Hepatic stellate cell (primary cell): ENCODE data around the gene CCDC167.
"Not testable (repeated sequence)": the region's sequence is repeated elsewhere in the genome, so short reads cannot be mapped to it uniquely, and the experiment has no call there.

Experiments
- DNase-seq: peaks from one replicate; pipeline ENCODE4 v3.0.0; 2011; ENCODE audit warnings: low spot score

The CCDC167 gene

DNA sequence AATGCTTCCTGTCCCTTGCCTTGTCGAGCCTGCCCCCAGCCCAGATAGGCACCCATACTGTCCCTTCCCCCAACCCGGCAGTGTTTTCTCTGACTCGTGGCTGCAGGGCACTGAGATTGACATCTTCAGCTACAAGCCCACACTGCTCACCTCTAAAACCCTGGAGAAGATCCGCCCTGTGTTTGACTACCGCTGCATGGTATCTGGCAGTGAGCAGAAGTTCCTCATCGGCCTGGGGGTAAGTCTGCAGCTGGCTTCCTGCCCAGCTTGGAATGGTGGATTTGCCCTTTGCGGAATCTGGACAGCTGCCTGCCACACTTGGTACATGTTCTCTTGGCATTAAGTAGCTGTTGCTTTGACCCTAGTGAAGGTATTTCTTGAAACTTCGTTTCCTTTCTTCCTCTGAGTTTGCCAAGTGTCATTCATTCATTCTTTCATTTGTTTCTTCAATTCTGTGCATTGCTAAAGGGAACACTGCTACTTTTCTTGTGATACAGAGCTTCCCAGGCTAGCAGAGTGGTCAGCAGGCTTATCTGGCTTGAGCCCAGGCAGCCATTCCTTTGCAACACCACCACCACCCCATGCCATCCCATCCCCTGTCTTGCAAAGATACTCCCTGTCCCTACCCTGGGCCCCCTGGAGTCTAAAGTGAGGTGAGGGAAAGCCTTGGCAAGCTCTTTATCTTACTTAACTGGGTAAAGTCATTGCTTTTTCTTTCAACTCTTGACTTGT lies 26.2 kb downstream of the CCDC167 start:
- DNase-seq: no peak

DNA sequence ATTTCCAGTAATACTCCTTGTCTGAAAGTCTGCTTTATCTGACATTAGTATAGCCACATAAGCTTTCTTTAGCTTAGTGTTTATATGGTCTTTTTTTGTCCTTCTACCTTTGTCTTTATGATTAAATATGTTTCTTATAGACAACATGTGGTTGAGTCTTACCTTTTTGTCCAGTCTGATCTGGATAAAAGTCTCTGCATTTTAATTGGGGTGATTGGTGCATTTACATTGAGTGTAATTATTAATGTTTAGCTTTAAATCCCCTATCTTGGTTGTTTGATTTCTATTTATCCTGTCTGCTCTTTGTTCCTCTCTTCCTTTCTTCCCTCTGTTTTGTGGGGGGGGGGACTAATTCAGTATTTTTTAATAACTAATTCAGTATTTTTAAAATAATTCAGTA lies 32.0 kb downstream of the CCDC167 start:
- no peak for DNase-seq

DNA sequence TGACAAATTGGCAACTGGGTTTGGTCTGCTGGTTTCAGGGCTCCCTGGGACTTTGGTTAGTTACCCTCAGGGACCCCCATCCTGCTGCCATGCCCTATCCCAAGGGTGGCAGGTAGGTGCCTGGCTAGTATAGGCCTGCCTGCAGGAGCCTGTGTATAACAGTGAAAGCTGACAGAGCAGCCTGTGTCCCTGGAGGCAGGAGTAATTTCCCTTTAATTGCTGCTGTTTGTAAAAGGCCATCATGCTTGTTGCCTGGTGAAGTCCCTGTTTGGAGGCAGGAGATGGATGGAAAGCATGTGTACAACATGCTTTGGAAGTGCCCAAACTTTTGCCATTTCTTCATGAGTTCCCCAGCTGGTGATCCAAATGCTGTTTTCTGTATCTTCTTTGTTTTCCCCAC lies 36.6 kb downstream of the CCDC167 start:
- no peak for DNase-seq

DNA sequence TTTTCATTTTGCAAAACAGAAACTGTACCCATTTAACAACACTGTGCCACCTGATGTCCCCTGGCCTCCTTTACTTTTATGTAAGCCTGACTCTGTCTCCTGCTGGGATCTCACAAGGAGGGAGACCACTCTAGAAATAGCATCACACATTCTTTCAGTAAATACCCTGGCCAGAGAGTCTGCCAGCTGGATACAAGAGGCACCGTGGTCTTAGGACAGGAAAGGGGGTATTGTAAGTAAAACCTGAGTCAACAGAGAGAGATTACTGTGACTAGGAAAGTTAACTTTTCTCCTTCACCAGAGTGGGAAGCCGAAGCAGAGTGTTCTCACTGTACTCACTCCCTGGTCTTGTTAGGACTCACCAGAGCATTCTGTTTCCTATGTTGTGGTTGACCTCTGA lies 38.9 kb downstream of the CCDC167 start:
- DNase-seq: no peak

DNA sequence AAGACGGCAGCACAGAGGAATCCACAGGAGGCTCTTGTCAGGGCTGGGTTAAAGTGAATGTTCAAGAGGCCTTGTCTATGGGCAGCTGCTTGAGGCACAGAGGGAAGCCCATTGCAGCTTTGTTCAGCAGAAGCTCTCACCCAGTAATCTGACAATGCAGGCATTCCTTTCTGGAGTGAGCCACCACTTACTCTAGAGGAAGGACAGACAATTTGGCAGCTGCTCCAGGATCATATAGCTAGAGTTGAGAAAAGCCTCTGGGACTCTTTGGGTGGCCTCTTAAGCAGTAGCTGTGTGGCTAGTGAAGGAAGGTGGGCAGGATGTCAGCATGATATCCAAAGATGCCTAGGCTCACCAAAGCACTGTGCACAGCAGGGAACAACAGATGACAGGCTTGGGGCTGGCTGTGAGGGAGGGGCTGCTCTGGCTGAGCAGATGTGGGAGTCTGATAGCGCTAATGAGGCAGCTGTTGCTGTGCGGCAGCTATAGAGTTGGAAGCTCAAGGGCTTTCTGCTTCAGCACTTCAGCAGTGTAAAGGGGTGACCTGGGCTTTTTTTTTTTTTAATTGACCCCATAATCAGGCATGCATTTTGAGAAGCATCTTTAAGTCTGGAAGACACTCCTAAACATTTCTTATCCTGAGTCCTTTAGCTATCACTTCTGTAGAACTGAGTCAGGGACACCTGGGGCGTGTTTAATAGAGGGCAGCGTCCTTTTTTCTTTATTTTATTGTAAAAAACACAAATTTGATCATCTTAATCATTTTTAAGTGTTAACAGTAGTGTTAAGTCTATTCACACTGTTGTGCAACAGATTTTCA lies 39.5 kb downstream of the CCDC167 start:
- DNase-seq: no peak

DNA sequence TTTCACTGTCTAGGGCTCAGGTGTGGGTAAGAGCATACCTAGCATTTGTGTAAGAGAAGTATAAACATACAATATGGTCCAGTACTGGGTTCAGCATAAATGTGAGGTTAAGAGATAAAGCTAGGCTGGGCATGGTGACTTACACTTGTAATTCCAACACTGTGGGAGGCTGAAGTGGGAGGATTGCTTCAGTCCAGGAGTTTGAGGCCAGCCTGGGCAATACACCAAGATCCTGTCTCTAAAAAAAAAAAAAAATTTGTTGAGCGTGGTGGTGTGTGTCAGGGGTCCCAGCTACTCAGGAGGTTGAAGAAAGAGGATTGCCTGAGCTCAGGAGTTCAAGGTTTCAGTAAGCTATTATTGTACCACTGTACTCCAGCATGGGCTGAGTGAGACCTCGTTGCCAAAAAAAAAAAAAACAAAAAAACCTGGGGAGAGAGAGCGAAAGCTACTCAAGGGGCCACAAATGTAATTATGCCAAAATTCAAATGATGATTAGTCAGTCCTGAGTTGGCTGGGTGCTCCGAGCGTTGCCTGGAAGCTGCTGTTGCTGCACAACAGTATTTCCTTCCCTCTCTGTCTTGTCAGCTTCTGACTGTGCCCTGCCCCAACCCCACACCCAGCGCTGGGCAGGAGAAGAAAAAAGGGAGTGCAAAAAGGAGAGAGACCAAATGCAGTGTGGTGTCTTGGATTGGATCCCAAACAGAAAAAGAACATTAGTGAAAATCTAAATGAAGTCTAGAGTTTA lies 42.7 kb downstream of the CCDC167 start:
- peak; percentile 67 for DNase-seq

DNA sequence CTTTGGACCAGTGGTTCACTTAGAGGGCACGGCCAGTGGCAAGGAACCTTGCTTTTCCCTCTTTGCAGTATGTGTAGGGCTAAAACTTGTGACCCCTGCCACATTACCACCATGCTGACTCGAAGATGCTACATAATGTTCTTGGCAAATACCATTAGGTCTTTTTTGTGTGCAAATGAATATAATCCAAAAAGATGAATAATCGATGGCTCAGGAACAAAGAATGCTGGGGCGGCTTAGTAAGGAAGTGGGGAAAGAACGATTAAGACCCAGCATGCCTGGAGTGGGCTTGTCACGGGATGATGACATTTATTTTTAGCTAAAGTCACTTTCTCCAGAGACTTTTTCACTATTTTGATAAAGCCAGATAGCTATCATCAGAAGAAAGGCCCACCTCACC lies 43.6 kb downstream of the CCDC167 start:
- DNase-seq: peak; percentile 74

DNA sequence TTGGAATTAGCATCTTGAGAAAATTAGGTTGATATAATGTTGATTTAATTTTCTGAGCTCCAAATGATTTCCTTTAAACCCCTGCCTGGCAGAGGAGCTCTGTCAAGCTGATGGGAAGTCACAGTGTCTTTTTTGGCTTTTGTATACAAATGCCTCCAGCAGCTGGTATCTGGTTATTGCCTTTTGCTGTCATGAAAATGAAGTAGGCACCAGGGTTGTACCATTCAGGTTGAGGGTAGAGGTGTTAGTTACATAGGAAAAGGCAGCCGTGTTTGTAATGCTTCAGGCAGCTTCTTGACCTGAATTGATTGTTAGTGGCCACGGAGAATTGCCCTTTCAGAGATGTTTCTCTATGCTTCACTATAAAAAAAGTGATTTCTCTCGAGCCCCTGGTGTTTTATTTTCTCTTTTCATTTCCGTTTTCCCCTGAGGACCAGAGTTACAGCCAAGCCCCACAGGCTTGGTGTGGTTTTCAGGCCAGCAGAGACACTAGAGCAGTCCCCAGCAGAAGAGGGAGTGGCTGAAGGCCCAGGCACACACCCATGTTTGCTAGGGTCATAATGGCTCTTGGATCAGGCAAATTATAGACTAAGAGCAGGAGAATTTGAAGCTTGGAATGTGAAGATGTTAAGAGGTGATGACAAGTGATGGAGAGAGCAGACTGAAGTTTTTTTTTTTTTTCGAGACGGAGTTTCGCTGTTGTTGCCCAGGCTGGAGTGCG lies 45.1 kb downstream of the CCDC167 start:
- no peak for DNase-seq

DNA sequence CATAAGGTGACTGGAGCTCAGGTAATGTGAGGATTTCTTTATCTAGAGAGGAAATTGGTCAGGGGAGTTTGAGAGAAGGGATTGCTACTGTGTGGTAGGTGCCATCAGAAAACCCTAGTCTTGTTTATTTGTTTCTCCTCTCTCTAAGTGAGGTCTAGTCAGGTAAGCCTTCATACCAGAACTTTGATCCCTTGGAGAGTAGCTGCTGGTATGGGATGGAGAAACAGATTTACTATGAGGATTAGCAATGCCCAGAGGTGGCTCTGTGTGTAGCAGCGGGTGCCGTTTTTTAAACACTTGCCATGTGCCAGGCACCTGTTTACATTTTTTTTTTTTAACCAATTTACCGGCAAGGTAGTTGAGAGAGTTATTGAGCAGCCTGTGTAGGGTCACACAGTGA lies 47.2 kb downstream of the CCDC167 start:
- DNase-seq: no peak

DNA sequence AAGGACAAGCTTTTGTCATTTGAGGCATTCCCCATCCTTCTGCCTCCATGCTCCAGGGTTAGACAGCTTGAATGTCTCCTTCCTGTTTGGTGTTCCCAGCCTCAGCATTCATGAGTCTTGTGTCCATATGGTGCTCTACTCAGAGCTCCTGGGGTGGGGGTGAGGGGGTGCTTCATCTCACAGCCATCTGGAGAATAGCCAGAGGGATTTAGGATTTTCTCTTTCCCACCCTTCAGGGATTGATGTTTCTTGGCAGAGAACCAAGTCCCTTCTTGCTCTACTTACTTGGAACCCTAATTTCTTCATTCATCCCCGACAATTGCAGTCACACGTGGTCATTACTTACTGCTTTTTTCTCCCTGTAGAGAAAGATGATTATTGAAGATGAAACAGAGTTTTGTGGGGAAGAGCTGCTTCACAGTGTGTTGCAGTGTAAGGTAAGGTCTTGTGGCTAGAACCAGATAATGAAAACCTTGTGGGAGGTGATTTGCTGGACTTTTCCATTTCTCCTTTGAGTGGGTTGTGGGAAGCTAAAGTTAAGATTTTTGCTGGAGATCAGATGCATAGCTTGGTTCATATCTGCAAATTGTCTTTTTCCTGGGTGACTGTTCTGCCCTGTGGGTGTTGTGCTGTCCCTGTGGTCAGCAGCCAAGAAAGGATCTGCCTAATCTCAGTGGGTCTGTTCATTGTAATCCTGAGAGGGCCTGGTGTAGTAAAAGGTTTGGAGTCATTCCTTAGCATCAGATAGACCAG lies 48.1 kb downstream of the CCDC167 start:
- no peak for DNase-seq

DNA sequence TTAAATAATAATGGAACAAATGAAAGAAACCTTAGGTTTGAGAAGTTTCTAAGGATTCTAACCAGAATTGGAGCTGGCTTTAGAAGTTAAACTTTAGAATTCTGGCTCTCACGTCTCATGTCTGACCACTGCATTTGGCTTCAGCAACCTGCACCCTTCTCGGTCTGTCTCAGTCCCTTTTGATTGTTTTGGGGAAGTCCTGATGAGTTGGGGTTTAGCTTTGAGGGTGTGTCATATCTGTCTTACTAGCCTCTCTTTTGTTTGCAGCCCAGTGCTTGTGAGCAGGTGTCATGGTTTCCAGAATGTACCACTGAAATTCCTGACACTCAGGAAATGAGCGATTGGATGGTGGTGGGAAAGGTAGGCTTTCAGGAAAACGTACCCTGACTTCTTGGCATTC lies 49.7 kb downstream of the CCDC167 start:
- DNase-seq: no peak

DNA sequence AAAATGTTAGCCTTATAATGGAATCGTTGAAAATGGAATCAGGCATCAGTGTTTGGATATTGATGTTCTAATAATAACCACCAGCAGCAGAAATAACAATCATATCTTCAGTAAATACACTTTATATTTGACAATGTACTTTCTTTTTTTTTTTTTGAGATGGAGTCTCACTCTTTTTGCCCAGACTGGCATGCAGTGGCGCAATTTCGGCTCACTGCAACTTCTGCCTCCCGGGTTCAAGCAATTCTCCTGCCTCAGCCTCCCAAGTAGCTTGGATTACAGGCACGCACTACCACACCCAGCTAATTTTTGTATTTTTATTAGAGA lies 56.5 kb downstream of the CCDC167 start:
- not testable (repeated sequence) for DNase-seq

DNA sequence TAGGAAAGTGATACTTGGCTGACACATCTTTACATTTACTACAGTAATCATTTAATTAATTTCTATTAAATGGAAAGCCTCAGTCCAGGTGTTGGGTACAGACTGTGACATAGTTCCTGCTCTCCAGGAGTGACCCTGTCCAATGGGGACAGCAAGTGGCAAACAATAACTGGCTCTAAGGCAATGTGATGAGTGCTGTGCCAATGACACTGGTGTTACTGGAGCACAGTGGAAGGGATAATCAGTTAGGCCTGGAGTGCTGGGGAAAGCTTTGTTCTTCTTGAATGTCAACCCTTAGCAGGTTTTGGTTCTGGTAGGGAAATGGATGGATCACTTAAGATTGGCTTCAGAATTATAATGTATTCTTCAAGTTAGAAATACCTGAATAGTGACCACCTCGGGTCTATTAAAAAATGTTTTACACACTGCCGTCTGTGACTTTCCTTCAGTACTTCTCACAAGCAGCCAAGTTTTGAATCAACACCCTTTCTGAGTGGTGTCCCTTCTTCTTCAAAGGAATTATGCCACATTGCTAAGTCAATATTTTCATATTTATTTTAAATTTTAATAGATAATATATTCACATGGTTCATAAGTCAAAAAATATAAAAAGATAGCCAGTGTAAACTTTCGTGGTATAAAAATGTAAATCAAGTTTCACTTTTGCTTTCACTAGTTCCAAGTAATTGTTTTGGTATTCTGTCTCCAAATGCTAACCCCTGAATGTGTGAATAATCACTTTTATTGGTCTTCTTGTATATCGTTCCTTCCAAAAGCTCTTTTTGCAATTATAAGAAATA lies 57.1 kb downstream of the CCDC167 start:
- DNase-seq: no peak

DNA sequence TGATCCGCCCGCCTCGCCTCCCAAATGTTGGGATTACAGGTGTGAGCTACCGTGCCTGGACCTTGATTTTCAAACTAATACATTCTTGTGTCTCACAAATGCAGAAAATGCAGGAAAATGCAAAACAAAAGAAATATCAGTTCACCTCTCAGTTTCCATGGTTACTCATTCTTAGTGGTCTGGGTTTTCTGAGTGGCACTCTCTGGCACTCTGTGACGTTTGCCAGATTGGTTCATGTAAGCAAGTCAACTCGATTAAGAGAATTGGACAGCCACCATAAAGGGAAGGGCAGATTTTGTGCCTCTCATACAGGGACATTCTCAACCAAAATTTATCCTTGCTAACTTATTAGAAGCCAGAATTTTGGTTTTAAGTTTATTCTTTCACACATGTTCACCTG lies 58.0 kb downstream of the CCDC167 start:
- DNase-seq: no peak

DNA sequence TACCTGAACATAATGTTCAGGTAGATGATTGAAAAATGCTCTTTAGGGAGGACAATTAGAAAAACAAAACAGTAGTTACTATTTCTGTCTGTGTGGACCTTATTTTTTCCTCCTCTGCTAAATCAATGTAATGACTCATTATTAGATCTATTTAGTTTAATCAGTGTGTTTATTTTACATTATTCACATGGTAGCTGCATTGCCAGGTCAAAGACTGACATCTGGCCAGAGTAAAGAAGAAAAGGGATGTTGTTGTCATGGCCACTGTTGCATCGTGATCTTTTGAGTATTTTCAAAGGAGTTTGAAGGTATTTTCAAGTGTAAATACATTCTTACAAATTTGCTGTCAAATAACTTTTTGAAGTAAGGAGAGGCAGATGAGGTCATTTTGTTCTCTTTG lies 60.8 kb downstream of the CCDC167 start:
- DNase-seq: no peak

DNA sequence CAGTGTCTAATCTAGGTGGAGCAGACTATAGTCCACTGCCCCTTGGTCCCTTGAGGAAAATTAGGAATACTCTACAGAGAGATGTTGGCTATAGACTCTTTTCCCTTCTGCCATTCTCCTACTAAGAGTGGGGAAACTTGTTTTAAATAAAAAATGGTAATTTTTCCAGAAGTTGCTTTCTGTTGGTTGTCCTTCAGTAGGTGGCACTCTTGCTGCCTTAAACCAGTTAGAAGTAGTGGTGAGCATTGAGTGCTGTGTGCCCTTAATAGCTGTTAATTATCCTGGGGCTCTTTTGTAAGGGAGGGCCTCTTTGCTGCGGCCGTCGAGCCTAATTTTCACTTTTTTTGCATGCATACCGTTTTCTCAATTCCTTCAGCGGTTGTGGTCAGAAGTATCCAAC lies 63.9 kb downstream of the CCDC167 start:
- DNase-seq: no peak

DNA sequence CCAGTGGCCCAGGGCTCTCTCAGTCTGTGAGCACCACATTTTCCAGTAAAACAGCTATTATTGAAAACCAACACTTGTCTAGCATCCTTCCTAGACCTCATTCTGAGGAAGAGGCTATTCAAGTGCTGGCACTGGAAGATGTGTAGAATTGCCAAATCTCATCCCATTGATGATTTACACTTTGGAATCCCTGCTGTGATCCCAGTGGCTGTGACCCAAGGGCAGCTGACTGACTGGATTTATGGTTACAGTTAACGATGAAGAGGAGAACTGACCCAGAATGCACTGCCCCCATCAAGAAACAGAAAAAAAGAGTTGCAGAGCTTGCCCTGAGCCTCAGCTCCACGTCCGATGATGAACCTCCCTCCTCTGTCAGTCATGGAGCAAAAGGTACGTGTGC lies 64.3 kb downstream of the CCDC167 start:
- no peak for DNase-seq

DNA sequence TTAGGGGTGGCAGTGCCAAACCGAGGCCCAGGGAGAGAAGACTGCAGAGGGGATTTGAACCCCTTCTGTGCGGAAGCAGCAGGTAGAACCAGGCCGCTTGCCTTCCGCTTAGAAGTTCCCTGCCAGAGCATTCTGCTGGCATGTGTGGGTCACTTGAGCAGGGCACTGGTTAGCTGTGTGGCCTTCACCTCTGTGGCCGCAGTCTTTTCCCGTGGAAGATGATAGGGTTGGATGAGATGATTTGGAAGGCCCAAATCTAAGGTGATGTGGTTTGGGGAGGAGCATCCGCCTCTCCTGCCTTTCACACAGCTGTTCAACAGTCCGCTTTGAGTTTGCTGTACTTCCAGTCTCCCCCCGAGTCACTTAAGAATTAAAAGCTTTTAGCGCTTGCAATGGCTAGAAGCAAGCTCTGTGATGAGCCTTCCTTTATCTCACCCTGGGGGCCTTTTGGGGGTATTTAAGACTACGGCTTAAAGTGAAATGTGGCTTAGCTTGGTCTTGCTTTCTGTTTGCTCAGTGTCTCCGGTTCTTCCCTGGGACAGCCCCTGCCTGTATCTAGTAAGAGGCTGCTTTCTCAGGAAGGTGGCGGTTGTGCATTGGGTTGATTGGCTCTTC lies 65.9 kb downstream of the CCDC167 start:
- peak; percentile 27 for DNase-seq
